Stimulated activated CD8-positive, alpha-beta memory T cell treated with anti-CD3 and anti-CD28 coated beads, Interleukin-4, amount 100 ng/mL, for 24 hours (primary cell): ENCODE measurements around the gene FRRS1L.

Source experiments
- DNase-seq: peaks from one replicate; pipeline ENCODE4 v3.0.0-alpha.2; 2020; ENCODE audit warnings: low read depth

FRRS1L gene

GRCh38 chr9:109101202-109101595 lies 65.8 kb downstream of the FRRS1L start:
- DNase-seq, result no peak

GRCh38 chr9:109100543-109101201 lies 66.4 kb downstream of the FRRS1L start:
- no peak for DNase-seq

GRCh38 chr9:109098960-109099308 lies 68.1 kb downstream of the FRRS1L start:
- DNase-seq, result no peak

GRCh38 chr9:109098171-109098959 lies 68.7 kb downstream of the FRRS1L start:
- no peak for DNase-seq

- no peak for DNase-seq
These were observed 69.9 kb downstream of the FRRS1L start for GRCh38 chr9:109097146-109097545.

- DNase-seq, result no peak
These were observed 71.7 kb downstream of the FRRS1L start for GRCh38 chr9:109095321-109095720.

- DNase-seq, result no peak
These were observed 72.8 kb downstream of the FRRS1L start for GRCh38 chr9:109094268-109094667.

- DNase-seq, result no peak
These were observed 74.5 kb downstream of the FRRS1L start for GRCh38 chr9:109092587-109092986.

- DNase-seq, result no peak
These were observed 74.9 kb downstream of the FRRS1L start for GRCh38 chr9:109092051-109092580.

GRCh38 chr9:109088221-109088620 lies 78.8 kb downstream of the FRRS1L start:
- DNase-seq, result no peak

- no peak for DNase-seq
These were observed 79.3 kb downstream of the FRRS1L start for GRCh38 chr9:109087795-109088194.

- no peak for DNase-seq
These were observed 80.8 kb downstream of the FRRS1L start for GRCh38 chr9:109086221-109086620.

- no peak for DNase-seq
These were observed 81.5 kb downstream of the FRRS1L start for GRCh38 chr9:109085510-109085909.

GRCh38 chr9:109083813-109084405 lies 83.1 kb downstream of the FRRS1L start:
- no peak for DNase-seq

- DNase-seq, result no peak
These were observed 83.9 kb downstream of the FRRS1L start for GRCh38 chr9:109083141-109083540.

- DNase-seq, result no peak
These were observed 84.9 kb downstream of the FRRS1L start for GRCh38 chr9:109082091-109082620.
